Loucy (cell line): ENCODE measurements around the gene PPCS.

ENCODE experiments used
- CTCF ChIP-seq: fragments of 200-600 bp; sonication (generic); conservative IDR thresholded peaks from 2 replicates; pipeline ENCODE4 v1.5.1; 2014; ENCODE audit warnings: mild to moderate bottlenecking, antibody characterized with exemption, low read length
- EZH2phosphoT487 ChIP-seq: fragments of 200-600 bp; IDR thresholded peaks from 2 replicates; pipeline ENCODE4 v1.6.1; 2018; ENCODE audit warnings: antibody characterized with exemption, mild to moderate bottlenecking, moderate library complexity, borderline replicate concordance

GRCh38 chr1:42433369-42433768 is 23.0 kb upstream of the PPCS start:
- no peak for TF ChIP-seq CTCF
- TF ChIP-seq EZH2phosphoT487: no peak
